ENCODE data around the gene PBX4.

GRCh38 chr19:19651076-19651475, 32.6 kb upstream of the PBX4 start:
- TF ChIP-seq SUZ12 (IDR thresholded peaks at IDR 0.05; ENCODE audit: unreplicated experiment): no peak
- no peak for TF ChIP-seq POLR2AphosphoS5 (IDR thresholded peaks at IDR 0.05; ENCODE audit: low read length)
- TF ChIP-seq ZBED1 (IDR thresholded peaks at IDR 0.05; ENCODE audit: borderline replicate concordance): no peak
- TF ChIP-seq CREB1 (IDR thresholded peaks at IDR 0.05; ENCODE audit: low read depth): no peak
- no peak for TF ChIP-seq EZH2 (IDR thresholded peaks at IDR 0.05; ENCODE audit: borderline replicate concordance, control insufficient read depth, low read depth, low read length)
- TF ChIP-seq MAX (IDR thresholded peaks at IDR 0.05; ENCODE audit: low read depth, low read length): no peak
- TF ChIP-seq FOXK2 (IDR thresholded peaks at IDR 0.05): no peak
- TF ChIP-seq TCF12 (IDR thresholded peaks at IDR 0.05; ENCODE audit: low read depth, low read length): no peak
- TF ChIP-seq RFX5 (IDR thresholded peaks at IDR 0.05; ENCODE audit: low read depth, low read length): no peak
- TF ChIP-seq GABPA (IDR thresholded peaks at IDR 0.05; ENCODE audit: low read depth): no peak
- TF ChIP-seq ASH2L (IDR thresholded peaks at IDR 0.05; ENCODE audit: borderline replicate concordance, low read depth): no peak
- TF ChIP-seq E2F8 (IDR thresholded peaks at IDR 0.05; ENCODE audit: low read depth, partially characterized antibody): no peak
- TF ChIP-seq EP300 (IDR thresholded peaks at IDR 0.05; ENCODE audit: borderline replicate concordance in 1 of 2, control insufficient read depth in 1 of 2, low read depth in 2 of 2, low read length in 2 of 2): no peak
